Neural progenitor cell (in vitro differentiated cells): ENCODE measurements around the gene SIN3B.

Experiments
- EZH2 ChIP-seq: fragments of 200-600 bp; sonication (generic); IDR thresholded peaks from 2 replicates; pipeline ENCODE4 v1.6.1; 2017; ENCODE audit warnings: antibody characterized with exemption, mild to moderate bottlenecking, moderate library complexity
- EZH2phosphoT487 ChIP-seq: fragments of 200-600 bp; sonication (generic); IDR thresholded peaks from 2 replicates; pipeline ENCODE4 v1.6.1; 2017; ENCODE audit warnings: antibody characterized with exemption
- TF ChIP-seq, protein P1 (sequence below): fragments of 200-600 bp; sonication (generic); IDR thresholded peaks from 2 replicates; pipeline ENCODE4 v1.5.1; 2017; ENCODE audit warnings: antibody characterized with exemption, mild to moderate bottlenecking

DNA sequence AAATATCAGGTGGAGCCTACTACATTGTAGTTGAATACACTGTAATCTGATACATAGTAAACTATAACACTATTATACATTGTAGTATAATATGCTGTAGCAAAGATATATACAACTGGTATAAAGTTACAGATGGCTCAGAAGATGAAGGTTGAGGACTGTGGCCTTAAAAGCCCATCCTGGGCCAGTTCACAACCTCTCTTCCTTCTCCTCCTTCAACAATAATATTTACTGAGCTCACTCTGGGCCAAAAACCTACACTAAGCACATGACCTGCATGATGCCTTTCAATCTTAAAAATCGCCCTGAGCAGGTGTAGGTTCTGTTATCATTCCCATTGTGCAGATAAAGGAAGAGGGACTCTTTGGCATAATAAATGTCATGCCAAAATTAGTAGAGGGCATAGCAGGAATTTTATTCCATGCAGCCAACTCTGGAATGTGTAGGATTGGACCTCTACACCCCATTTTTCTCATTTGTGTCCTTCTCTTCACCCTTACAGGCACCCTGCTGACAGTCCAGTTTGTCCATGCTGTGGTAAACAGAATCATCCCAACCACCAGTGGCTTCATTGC, 14.6 kb upstream of the SIN3B start:
- TF ChIP-seq, protein P1, sequence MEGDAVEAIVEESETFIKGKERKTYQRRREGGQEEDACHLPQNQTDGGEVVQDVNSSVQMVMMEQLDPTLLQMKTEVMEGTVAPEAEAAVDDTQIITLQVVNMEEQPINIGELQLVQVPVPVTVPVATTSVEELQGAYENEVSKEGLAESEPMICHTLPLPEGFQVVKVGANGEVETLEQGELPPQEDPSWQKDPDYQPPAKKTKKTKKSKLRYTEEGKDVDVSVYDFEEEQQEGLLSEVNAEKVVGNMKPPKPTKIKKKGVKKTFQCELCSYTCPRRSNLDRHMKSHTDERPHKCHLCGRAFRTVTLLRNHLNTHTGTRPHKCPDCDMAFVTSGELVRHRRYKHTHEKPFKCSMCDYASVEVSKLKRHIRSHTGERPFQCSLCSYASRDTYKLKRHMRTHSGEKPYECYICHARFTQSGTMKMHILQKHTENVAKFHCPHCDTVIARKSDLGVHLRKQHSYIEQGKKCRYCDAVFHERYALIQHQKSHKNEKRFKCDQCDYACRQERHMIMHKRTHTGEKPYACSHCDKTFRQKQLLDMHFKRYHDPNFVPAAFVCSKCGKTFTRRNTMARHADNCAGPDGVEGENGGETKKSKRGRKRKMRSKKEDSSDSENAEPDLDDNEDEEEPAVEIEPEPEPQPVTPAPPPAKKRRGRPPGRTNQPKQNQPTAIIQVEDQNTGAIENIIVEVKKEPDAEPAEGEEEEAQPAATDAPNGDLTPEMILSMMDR: no peak
- TF ChIP-seq EZH2: no peak
- TF ChIP-seq EZH2phosphoT487: no peak
